ENCODE results near the gene SMTN. TPM values are rescaled to one million over a fixed set of nuclear protein-coding genes. Genes with fewer than 3 reads are reported as not detected.
"Not testable (repeated sequence)": the region's sequence is repeated elsewhere in the genome, so short reads cannot be mapped to it uniquely, and the experiment has no call there.

SMTN gene
- total RNA-seq, 1 experiment from 2014 or later = 23.5 TPM

DNA sequence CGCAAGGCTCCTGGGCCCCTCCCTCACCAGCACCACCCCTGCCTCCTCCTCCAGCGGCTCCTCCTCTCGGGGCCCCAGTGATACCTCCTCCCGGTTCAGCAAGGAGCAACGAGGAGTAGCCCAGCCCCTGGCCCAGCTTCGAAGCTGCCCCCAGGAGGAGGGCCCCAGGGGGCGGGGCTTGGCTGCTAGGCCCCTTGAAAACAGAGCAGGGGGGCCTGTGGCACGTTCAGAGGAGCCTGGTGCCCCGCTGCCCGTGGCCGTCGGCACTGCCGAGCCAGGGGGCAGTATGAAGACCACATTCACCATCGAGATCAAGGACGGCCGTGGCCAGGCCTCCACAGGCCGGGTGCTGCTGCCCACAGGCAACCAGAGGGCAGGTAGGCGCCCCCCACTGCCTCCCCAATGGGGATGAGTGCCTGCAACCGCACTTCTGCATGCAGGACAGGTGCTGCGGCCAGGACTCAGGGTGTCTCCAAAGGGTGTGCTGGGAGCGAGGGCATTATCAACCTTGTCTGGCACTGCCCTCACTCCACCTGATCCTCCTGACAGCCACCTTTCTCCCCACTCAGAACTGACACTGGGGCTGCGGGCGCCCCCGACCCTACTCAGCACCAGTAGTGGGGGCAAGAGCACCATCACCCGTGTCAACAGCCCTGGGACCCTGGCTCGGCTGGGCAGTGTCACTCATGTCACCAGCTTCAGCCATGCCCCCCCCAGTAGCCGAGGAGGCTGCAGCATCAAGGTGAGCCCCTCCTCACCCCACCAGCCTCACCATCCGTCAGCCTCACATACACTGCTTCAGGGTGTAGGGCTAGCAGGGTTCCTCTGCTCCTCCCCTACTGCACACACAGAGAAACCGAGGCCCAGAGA lies 10.2 kb downstream of the SMTN start:
- Histone ChIP-seq H3K79me2 (ENCODE audit: low read length) (no peaks in the 10 kb centered on the region), H3K9me3 (ENCODE audit: low read length) (no peaks in the 10 kb centered on the region), H4K20me1 (ENCODE audit: insufficient read depth, low read depth, low read length) (no peaks in the 10 kb centered on the region), H3K9me2 (replicated peaks; ENCODE audit: insufficient read depth, low read length) (no peaks in the 10 kb centered on the region), H3K4me1 (ENCODE audit: low read length) (peaks cover 22% of the 10 kb centered on the region), H3K27ac (ENCODE audit: low read length) (no peak overlapping the region), H3K9ac (ENCODE audit: low read length) (no peak overlapping the region), H2AFZ (ENCODE audit: low read length) (no peak overlapping the region), H3K27me3 (ENCODE audit: low read length) (no peaks in the 10 kb centered on the region), H3K36me3 (ENCODE audit: insufficient read depth, low read length) (no peaks in the 10 kb centered on the region), H3K4me3 (ENCODE audit: low read length) (no peak overlapping the region), H3K4me2 (ENCODE audit: low read depth, low read length, poor library complexity, severe bottlenecking) (no peak overlapping the region)
- DNase-seq = no peak

DNA sequence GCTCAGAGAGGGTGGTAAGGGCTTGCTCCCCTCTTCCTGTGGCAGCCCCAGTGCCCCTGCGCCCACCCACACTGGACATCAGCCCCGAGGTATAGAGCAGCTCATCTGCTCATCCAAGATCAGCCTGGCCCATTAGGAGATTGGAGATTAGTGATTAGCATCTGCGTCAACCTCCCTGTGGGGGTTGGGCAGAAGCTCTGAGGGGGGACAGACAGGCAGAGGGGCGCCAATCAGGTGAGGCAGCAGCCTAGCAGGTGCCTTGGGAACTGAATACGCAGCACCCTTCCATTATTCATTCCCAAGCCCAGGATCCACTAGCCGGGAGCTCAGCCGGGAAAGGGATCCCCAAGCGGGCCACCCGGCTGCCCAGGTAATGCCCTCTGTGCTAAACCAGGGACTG lies 11.0 kb downstream of the SMTN start:
- Histone ChIP-seq H3K27ac (ENCODE audit: low read length) (no peak overlapping the region), H2AFZ (ENCODE audit: low read length) (no peak overlapping the region), H3K36me3 (ENCODE audit: insufficient read depth, low read length) (no peaks in the 10 kb centered on the region), H3K4me3 (ENCODE audit: low read length) (no peak overlapping the region), H3K4me2 (ENCODE audit: low read depth, low read length, poor library complexity, severe bottlenecking) (no peak overlapping the region), H3K79me2 (ENCODE audit: low read length) (no peaks in the 10 kb centered on the region), H3K9ac (ENCODE audit: low read length) (no peak overlapping the region), H3K9me2 (replicated peaks; ENCODE audit: insufficient read depth, low read length) (no peaks in the 10 kb centered on the region), H3K27me3 (ENCODE audit: low read length) (no peaks in the 10 kb centered on the region), H3K4me1 (ENCODE audit: low read length) (peaks cover 22% of the 10 kb centered on the region), H4K20me1 (ENCODE audit: insufficient read depth, low read depth, low read length) (no peaks in the 10 kb centered on the region), H3K9me3 (ENCODE audit: low read length) (no peaks in the 10 kb centered on the region)
- DNase-seq = no peak

DNA sequence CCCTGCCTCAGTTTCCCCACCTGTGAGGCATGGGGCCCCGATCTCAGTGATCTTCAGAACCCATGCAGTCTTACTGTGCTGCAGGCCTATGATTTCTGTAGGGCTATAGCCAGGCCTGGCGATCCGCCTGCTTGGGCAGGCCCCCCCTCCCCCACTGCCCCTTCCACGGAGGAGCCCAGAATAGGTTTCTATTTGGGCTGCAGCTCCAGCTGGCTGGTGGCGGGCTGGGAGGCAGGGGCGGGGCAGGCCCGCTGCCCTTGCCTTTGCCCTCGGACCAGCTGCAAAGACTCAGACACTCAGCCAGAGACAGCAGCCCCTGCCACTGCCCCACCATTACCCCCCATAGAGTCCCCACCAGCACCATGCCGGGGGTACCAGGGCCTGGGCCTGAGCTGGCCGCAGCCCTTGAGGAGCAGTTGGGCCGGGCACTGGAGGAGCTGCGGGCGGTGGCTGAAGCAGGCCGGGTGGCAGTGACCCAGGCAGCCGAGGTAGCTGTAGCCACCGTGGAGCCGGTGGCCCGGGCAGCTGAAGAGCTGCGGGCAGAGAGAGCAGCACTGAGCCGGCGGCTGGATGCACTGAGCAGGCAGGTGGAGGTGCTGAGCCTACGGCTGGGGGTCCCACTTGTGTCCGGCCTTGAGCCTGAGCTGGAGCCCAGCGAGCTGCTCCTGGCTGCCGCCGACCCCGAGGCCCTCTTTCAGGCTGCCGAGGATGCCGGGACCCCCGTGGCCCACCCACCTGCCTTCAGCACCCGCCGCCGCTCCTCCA lies 12.2 kb downstream of the SMTN start:
- no peaks in the 10 kb centered on the region for H3K79me2 ChIP-seq (ENCODE audit: low read length)
- H3K9me3 ChIP-seq (ENCODE audit: low read length) = no peaks in the 10 kb centered on the region
- H3K27ac ChIP-seq (ENCODE audit: low read length) = no peak overlapping the region
- H3K4me3 ChIP-seq (ENCODE audit: low read length) = no peak overlapping the region
- H3K36me3 ChIP-seq (ENCODE audit: insufficient read depth, low read length) = no peaks in the 10 kb centered on the region
- no peak overlapping the region for H3K9ac ChIP-seq (ENCODE audit: low read length)
- H3K9me2 ChIP-seq (replicated peaks; ENCODE audit: insufficient read depth, low read length) = no peaks in the 10 kb centered on the region
- no peak for DNase-seq
- H2AFZ ChIP-seq (ENCODE audit: low read length) = no peak overlapping the region
- no peak overlapping the region for H3K4me2 ChIP-seq (ENCODE audit: low read depth, low read length, poor library complexity, severe bottlenecking)
- no peaks in the 10 kb centered on the region for H4K20me1 ChIP-seq (ENCODE audit: insufficient read depth, low read depth, low read length)
- peaks cover 22% of the 10 kb centered on the region for H3K4me1 ChIP-seq (ENCODE audit: low read length)
- H3K27me3 ChIP-seq (ENCODE audit: low read length) = no peaks in the 10 kb centered on the region

DNA sequence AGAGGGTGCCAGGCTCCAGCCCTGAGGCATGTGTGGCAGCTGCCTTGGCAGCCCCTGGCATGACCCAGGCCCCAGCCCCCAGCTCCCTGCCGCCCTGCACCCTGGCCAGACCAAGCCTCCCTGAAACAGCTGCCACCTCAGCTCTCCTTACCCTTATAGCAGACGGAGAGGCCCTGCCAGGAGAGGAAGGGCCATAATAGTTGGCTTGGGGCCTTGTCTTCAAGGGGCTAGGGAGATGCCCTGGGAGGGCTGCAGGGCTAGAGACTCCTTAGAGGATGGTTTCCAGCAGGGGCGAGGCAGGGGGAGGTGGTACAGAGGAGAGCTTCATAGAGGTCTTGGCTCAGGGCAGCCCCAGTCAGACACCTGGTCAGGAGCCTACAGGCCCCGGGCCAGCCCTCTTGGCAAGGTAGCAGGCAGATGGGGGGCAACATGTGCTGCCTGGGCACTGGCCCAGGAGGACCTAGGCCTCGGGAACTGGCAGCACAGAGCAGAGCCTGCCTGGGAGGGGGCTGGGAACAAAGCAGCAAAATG lies 13.0 kb downstream of the SMTN start:
- Histone ChIP-seq H3K4me1 (ENCODE audit: low read length) (peaks cover 13% of the 10 kb centered on the region), H3K79me2 (ENCODE audit: low read length) (no peaks in the 10 kb centered on the region), H3K4me2 (ENCODE audit: low read depth, low read length, poor library complexity, severe bottlenecking) (no peak overlapping the region), H3K9ac (ENCODE audit: low read length) (no peak overlapping the region), H3K27me3 (ENCODE audit: low read length) (no peaks in the 10 kb centered on the region), H3K36me3 (ENCODE audit: insufficient read depth, low read length) (no peaks in the 10 kb centered on the region), H3K9me2 (replicated peaks; ENCODE audit: insufficient read depth, low read length) (no peaks in the 10 kb centered on the region), H3K27ac (ENCODE audit: low read length) (no peak overlapping the region), H3K9me3 (ENCODE audit: low read length) (no peaks in the 10 kb centered on the region), H3K4me3 (ENCODE audit: low read length) (no peak overlapping the region), H2AFZ (ENCODE audit: low read length) (no peak overlapping the region), H4K20me1 (ENCODE audit: insufficient read depth, low read depth, low read length) (no peaks in the 10 kb centered on the region)
- no peak for DNase-seq

DNA sequence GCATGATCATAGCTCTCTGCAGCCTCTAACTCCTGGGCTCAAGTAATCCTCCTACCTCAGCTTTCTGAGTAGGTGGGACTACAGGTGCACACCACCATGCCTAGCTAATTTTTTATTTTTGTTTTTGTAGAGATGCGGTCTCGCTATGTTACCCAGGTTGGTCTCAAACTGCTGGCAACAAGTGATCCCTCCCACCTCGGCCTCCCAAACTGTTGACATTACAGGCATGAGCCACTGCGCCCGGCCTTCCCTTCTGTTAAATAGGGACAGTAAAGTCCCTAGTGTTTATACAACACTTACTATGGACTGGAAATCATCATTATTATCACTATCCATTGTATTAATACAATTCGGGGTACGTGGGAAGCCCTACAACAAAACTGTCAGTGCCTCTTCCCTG lies 13.6 kb downstream of the SMTN start:
- no peak overlapping the region for H3K4me2 ChIP-seq (ENCODE audit: low read depth, low read length, poor library complexity, severe bottlenecking)
- H3K9me2 ChIP-seq (replicated peaks; ENCODE audit: insufficient read depth, low read length) = no peaks in the 10 kb centered on the region
- no peaks in the 10 kb centered on the region for H4K20me1 ChIP-seq (ENCODE audit: insufficient read depth, low read depth, low read length)
- H3K9ac ChIP-seq (ENCODE audit: low read length) = no peak overlapping the region
- no peak overlapping the region for H3K27ac ChIP-seq (ENCODE audit: low read length)
- no peaks in the 10 kb centered on the region for H3K79me2 ChIP-seq (ENCODE audit: low read length)
- H3K9me3 ChIP-seq (ENCODE audit: low read length) = no peaks in the 10 kb centered on the region
- no peak overlapping the region for H3K4me3 ChIP-seq (ENCODE audit: low read length)
- H3K27me3 ChIP-seq (ENCODE audit: low read length) = no peaks in the 10 kb centered on the region
- H2AFZ ChIP-seq (ENCODE audit: low read length) = no peak overlapping the region
- no peak for DNase-seq
- H3K36me3 ChIP-seq (ENCODE audit: insufficient read depth, low read length) = no peaks in the 10 kb centered on the region
- H3K4me1 ChIP-seq (ENCODE audit: low read length) = peaks cover 7% of the 10 kb centered on the region

DNA sequence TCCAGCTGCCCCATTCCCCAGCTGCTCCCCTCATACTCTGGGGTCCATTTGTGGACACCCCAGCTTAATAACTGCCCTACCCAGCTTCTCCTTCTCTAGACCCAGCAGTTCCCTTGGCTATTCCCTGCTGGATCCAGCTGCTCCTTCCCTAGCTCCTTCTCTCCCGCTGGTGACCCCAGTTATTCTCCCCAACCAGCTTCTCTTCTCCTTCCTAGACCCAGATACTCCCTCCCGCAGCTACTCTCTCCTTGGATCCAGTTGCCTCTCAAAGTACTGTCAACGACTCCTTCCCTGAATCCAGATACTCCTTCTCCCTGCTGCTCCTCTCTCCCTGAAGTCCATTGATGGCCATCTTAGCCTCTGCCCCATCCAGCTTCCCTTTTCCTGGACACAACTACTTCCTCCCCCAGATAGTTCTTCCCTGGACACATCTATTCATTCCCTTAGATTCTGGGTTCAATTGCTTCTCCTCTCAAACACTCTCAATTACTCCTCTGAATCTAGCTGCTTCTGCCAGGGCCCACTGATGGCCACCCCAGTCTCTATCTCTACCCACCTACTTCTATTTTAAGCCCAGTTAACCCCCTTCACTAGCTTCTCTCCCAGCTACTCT lies 14.6 kb downstream of the SMTN start:
- no peak overlapping the region for H3K4me2 ChIP-seq (ENCODE audit: low read depth, low read length, poor library complexity, severe bottlenecking)
- no peak overlapping the region for H3K9ac ChIP-seq (ENCODE audit: low read length)
- no peaks in the 10 kb centered on the region for H3K4me1 ChIP-seq (ENCODE audit: low read length)
- no peaks in the 10 kb centered on the region for H4K20me1 ChIP-seq (ENCODE audit: insufficient read depth, low read depth, low read length)
- H3K79me2 ChIP-seq (ENCODE audit: low read length) = no peaks in the 10 kb centered on the region
- H3K9me3 ChIP-seq (ENCODE audit: low read length) = no peaks in the 10 kb centered on the region
- no peak overlapping the region for H3K27ac ChIP-seq (ENCODE audit: low read length)
- no peaks in the 10 kb centered on the region for H3K36me3 ChIP-seq (ENCODE audit: insufficient read depth, low read length)
- H3K9me2 ChIP-seq (replicated peaks; ENCODE audit: insufficient read depth, low read length) = no peaks in the 10 kb centered on the region
- no peak overlapping the region for H2AFZ ChIP-seq (ENCODE audit: low read length)
- DNase-seq = no peak
- no peaks in the 10 kb centered on the region for H3K27me3 ChIP-seq (ENCODE audit: low read length)
- no peak overlapping the region for H3K4me3 ChIP-seq (ENCODE audit: low read length)

DNA sequence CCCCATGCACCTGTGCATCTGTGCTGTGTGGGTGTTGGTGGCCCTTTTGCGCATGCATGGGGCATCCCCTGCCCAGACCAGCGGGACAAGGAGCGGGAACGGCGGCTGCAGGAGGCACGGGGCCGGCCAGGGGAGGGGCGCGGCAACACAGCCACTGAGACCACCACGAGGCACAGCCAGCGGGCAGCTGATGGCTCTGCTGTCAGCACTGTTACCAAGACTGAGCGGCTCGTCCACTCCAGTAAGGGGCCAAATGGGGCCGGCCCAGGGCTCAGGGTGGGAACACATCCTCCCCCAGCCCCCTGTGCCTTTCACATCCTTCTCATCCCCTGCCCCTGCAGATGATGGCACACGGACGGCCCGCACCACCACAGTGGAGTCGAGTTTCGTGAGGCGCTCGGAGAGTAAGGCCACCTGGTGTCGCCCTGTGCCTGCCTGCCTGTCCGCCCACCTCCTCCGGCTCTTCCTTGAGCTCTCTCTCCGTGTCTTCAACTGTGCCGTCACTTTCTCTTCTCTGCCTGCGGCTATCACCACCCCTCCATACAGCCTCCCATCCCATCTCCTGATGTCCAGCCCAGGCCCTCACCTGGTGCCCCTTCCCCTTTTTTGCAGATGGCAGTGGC lies 15.7 kb downstream of the SMTN start:
- Histone ChIP-seq H3K9me2 (replicated peaks; ENCODE audit: insufficient read depth, low read length) (no peaks in the 10 kb centered on the region), H3K4me3 (ENCODE audit: low read length) (no peak overlapping the region), H3K27me3 (ENCODE audit: low read length) (no peaks in the 10 kb centered on the region), H3K79me2 (ENCODE audit: low read length) (no peaks in the 10 kb centered on the region), H3K4me2 (ENCODE audit: low read depth, low read length, poor library complexity, severe bottlenecking) (no peak overlapping the region), H4K20me1 (ENCODE audit: insufficient read depth, low read depth, low read length) (no peaks in the 10 kb centered on the region), H3K36me3 (ENCODE audit: insufficient read depth, low read length) (no peaks in the 10 kb centered on the region), H3K9ac (ENCODE audit: low read length) (no peak overlapping the region), H3K9me3 (ENCODE audit: low read length) (no peaks in the 10 kb centered on the region), H2AFZ (ENCODE audit: low read length) (no peak overlapping the region), H3K27ac (ENCODE audit: low read length) (no peak overlapping the region), H3K4me1 (ENCODE audit: low read length) (no peaks in the 10 kb centered on the region)
- DNase-seq = no peak

DNA sequence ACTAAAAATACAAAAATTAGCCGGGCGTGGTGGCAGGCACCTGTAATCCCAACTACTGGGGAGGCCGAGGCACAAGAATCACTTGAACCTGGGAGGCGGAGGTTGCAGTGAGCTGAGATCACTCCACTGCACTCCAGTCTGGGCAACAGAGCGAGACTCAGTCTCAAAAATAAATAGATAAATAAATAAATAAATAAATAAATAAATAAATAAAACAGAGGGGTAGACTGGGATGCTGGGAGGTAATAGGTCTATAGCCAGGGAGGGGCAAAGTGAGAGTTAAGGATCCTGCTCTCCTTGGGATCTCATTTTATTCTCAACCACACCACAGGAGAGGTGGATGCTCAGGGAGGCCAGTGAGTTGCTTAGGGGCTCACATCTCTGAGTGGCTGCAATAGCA lies 16.4 kb downstream of the SMTN start:
- H2AFZ ChIP-seq (ENCODE audit: low read length); H4K20me1 ChIP-seq (ENCODE audit: insufficient read depth, low read depth, low read length); H3K79me2 ChIP-seq (ENCODE audit: low read length); H3K9me3 ChIP-seq (ENCODE audit: low read length); H3K36me3 ChIP-seq (ENCODE audit: insufficient read depth, low read length); H3K27ac ChIP-seq (ENCODE audit: low read length); H3K4me1 ChIP-seq (ENCODE audit: low read length); H3K27me3 ChIP-seq (ENCODE audit: low read length); H3K4me2 ChIP-seq (ENCODE audit: low read depth, low read length, poor library complexity, severe bottlenecking); H3K9me2 ChIP-seq (replicated peaks; ENCODE audit: insufficient read depth, low read length); H3K9ac ChIP-seq (ENCODE audit: low read length); DNase-seq; H3K4me3 ChIP-seq (ENCODE audit: low read length): not testable (repeated sequence)
